ENCODE data around the gene MYCBPAP. TPM values are rescaled to one million over a fixed set of nuclear protein-coding genes. Genes with fewer than 3 reads are reported as not detected.
A peak's percentile ranks its signal among the peaks of the same experiment; 100 is the strongest.
"Not testable (repeated sequence)": the region's sequence is repeated elsewhere in the genome, so short reads cannot be mapped to it uniquely, and the experiment has no call there.

MYCBPAP gene
- total RNA-seq, 6 experiments from 2014 or later: 0.51 TPM; not detected in 5

DNA sequence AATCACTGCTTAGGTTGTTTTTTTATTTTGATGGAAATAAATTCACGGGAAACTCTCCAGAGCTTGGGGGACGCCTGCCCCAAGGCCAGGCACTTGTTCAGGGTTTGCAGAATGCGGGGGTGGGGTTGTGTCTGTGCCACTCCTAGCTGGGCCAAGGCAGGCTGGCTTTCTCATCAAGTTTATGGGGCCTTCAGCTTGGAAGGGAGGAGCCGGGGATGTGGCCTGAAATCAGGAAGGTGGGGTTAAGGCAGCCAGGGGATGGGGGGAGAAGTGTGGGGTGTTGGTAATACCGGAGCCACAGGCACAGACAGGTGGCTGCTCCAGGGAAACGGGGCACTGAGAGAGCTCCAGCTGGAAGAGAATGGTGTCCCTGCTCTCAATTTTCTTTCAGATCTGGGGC lies 37.8 kb upstream of the MYCBPAP start:
- Histone ChIP-seq H3K27ac (no peak overlapping the region), H3K36me3 (peaks cover 0 to 8% (median 0%) of the 10 kb centered on the region in 4 donors), H3K4me1 (peaks cover 0 to 59% (median 18%) of the 10 kb centered on the region in 4 donors), H3K9me3 (no peaks in the 10 kb centered on the region), H3K27me3 (no peaks in the 10 kb centered on the region), H3K4me3 (no peak overlapping the region)
- intact Hi-C loops (cut with DNase I): no loop called here
- WGBS (ENCODE audit: insufficient coverage, low coverage, low lambda C conversion rate, missing lambda C conversion rate): 51% methylated on average over 4 of the region's 6 CpGs
- no peak for DNase-seq
- ATAC-seq: no peak
- TF ChIP-seq POLR2A (IDR thresholded peaks at IDR 0.05): no peak
- TF ChIP-seq, protein P1, sequence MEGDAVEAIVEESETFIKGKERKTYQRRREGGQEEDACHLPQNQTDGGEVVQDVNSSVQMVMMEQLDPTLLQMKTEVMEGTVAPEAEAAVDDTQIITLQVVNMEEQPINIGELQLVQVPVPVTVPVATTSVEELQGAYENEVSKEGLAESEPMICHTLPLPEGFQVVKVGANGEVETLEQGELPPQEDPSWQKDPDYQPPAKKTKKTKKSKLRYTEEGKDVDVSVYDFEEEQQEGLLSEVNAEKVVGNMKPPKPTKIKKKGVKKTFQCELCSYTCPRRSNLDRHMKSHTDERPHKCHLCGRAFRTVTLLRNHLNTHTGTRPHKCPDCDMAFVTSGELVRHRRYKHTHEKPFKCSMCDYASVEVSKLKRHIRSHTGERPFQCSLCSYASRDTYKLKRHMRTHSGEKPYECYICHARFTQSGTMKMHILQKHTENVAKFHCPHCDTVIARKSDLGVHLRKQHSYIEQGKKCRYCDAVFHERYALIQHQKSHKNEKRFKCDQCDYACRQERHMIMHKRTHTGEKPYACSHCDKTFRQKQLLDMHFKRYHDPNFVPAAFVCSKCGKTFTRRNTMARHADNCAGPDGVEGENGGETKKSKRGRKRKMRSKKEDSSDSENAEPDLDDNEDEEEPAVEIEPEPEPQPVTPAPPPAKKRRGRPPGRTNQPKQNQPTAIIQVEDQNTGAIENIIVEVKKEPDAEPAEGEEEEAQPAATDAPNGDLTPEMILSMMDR (IDR thresholded peaks at IDR 0.05): no peak

DNA sequence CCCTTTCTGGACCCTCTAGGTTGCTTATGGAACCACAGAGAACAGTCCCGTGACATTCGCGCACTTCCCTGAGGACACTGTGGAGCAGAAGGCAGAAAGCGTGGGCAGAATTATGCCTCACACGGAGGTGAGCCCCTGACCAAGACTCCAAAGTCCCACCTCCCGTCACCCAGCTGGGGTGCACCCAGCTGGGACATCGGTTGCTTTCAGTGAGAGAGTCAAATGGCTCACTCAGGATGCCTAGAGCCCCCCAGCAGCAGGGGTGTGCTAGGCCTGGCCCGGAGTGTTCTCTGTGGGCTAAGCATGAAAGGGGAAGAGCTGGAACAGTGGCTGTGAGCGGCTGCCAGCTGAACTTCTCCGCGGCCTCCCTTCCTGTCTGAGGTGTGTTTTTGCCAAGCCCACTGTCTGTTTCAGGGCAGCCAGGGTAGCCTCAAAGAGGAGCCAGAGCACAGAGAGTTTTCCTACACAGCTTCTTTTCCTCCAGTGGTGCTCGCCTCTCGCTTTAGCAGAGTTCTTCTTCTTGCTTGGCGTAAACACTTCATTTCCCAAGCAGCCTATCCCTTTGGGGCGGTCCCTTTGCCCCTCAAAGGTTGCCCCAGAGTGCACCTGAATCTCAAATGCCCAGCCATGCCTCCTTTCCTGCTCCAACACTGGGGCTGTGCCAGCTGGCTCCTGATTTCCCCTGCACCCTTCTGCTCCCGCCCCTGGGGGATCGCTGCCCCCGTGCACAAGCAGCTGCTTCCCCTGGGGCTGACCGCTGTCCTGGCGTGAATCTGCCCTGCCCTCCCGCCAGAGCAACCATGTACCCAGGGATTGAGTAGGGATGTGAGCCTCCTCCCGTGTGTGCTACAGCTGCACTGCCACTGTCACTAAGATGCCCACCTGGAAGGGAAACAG lies 37.0 kb upstream of the MYCBPAP start:
- Histone ChIP-seq H3K4me1 (peaks cover 0 to 62% (median 18%) of the 10 kb centered on the region in 4 donors), H3K9me3 (no peaks in the 10 kb centered on the region), H3K27ac (no peak overlapping the region), H3K4me3 (no peak overlapping the region), H3K27me3 (no peaks in the 10 kb centered on the region), H3K36me3 (peaks cover 0 to 8% (median 0%) of the 10 kb centered on the region in 4 donors)
- 54% methylated on average over 13 of the region's 22 CpGs for WGBS (ENCODE audit: insufficient coverage, low coverage, low lambda C conversion rate, missing lambda C conversion rate)
- peak in 2 of 3 donors; percentile 61 to 62 for DNase-seq
- intact Hi-C loops (cut with DNase I): no loop called here
- no peak for ATAC-seq
- TF ChIP-seq, protein P1 (IDR thresholded peaks at IDR 0.05): no peak
- TF ChIP-seq POLR2A (IDR thresholded peaks at IDR 0.05): no peak

DNA sequence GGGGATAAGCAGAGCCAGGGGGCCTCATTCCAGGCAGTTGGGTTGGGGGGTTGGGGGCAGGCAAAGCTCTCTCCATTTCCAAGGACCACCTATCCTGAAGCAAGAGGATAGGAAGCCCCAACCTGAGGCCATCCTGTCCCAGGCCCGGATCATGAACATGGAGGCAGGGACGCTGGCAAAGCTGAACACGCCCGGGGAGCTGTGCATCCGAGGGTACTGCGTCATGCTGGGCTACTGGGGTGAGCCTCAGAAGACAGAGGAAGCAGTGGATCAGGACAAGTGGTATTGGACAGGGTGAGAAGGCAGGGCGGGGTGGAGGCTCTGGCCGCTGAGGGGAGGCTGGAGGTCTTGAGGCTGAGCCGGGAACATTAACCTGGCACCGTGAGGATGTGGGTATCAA lies 36.0 kb upstream of the MYCBPAP start:
- Histone ChIP-seq H3K27me3 (no peaks in the 10 kb centered on the region), H3K36me3 (peaks cover 0 to 8% (median 0%) of the 10 kb centered on the region in 4 donors), H3K27ac (no peak overlapping the region), H3K4me3 (no peak overlapping the region), H3K9me3 (no peaks in the 10 kb centered on the region), H3K4me1 (peaks cover 0 to 59% (median 18%) of the 10 kb centered on the region in 4 donors)
- WGBS (ENCODE audit: insufficient coverage, low coverage, low lambda C conversion rate, missing lambda C conversion rate): 96% methylated on average over 5 of the region's 10 CpGs
- TF ChIP-seq, protein P1 (IDR thresholded peaks at IDR 0.05): no peak
- TF ChIP-seq POLR2A (IDR thresholded peaks at IDR 0.05): no peak
- intact Hi-C loops (cut with DNase I): no loop called here
- no peak for ATAC-seq
- DNase-seq: no peak

DNA sequence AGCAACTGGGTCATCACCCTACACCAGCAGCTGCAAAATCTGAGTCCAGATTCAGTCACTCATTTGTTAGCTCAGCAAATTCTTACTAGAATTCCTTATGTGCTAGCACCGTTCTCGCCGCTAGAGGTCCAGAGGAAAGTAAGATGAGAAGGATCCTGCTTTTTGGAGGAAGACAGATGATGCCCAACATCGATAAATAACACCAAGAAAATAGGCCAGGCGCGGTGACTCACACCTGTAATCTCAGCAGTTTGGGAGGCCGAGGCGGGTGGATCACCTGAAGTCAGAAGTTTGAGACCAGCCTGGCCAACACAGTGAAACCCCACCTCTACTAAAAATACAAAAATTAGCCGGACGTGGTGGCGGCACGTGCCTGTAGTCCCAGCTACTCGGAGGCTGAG lies 35.5 kb upstream of the MYCBPAP start:
- H3K27me3 ChIP-seq; ATAC-seq; H3K36me3 ChIP-seq; H3K27ac ChIP-seq; H3K4me3 ChIP-seq; DNase-seq; H3K9me3 ChIP-seq; intact Hi-C loops (cut with DNase I): not testable (repeated sequence)
- H3K4me1 ChIP-seq: peaks cover 0 to 61% (median 20%) of the 10 kb centered on the region in 4 donors
- WGBS (ENCODE audit: insufficient coverage, low coverage, low lambda C conversion rate, missing lambda C conversion rate): 86% methylated on average over 13 of the region's 13 CpGs

DNA sequence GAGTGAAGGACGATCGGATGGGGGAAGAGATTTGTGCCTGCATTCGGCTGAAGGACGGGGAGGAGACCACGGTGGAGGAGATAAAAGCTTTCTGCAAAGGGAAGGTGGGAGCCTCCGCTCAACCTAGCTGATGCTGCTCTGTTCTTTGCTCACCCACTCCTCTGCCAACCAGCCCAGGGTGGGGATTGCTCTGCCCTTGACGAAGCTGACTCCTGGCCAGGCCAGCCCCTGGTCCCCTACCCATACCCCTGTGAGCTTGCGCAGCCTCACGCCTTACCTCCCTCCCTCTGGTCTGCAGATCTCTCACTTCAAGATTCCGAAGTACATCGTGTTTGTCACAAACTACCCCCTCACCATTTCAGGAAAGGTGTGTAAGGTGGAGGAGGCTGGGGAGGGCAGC lies 34.3 kb upstream of the MYCBPAP start:
- Histone ChIP-seq H3K36me3 (peaks cover 0 to 8% (median 0%) of the 10 kb centered on the region in 4 donors), H3K4me3 (no peak overlapping the region), H3K9me3 (no peaks in the 10 kb centered on the region), H3K27ac (peak overlapping the region in 1 of 3 donors; percentile 79), H3K27me3 (no peaks in the 10 kb centered on the region), H3K4me1 (peaks cover 0 to 56% (median 15%) of the 10 kb centered on the region in 4 donors)
- no peak for TF ChIP-seq POLR2A (IDR thresholded peaks at IDR 0.05)
- TF ChIP-seq, protein P1 (IDR thresholded peaks at IDR 0.05): no peak
- intact Hi-C loops (cut with DNase I): no loop called here
- no peak for DNase-seq
- no peak for ATAC-seq
- no CpG with 5 or more reads among the region's 11 CpGs for WGBS (ENCODE audit: insufficient coverage, low coverage, low lambda C conversion rate, missing lambda C conversion rate)

Data from right lobe of liver (tissue), 6 donors.